Activated CD8-positive, alpha-beta memory T cell treated with anti-CD3 and anti-CD28 coated beads for 36 hours (primary cell): ENCODE measurements around the gene BRAT1. TPM values are rescaled to one million over a fixed set of nuclear protein-coding genes. Genes with fewer than 3 reads are reported as not detected.

Experiments used
- CTCF ChIA-PET: fragments of 350-600 bp; sonication (Branson Sonifier 250); formaldehyde crosslinking; loops from one replicate; lab custom pipeline; 2021; ENCODE audit warnings: antibody characterized with exemption; lab: Charles Lee
- POLR2A ChIA-PET: fragments of 350-600 bp; sonication (Branson Sonifier 250); formaldehyde crosslinking; loops from one replicate; lab custom pipeline; 2021; ENCODE audit warnings: antibody characterized with exemption; lab: Charles Lee
- total RNA-seq, 2 experiments: library from RNA; stranded (reverse); gene quantifications; one replicate each; pipeline ENCODE4 v1.2.3, GENCODE V29; 2021

The BRAT1 gene
- total RNA-seq, 2 experiments from 2014 or later: 37.3 to 39.1 TPM

- ChIA-PET POLR2A (interaction anchor here (1.4 to 2.6 kb wide), 2 partner anchors 9 to 39 kb away, joined by 4 to 18 read pairs; partner anchors contain the start of gene IQCE), CTCF (interaction anchor here (1.3 kb wide), 1 partner anchor 10 kb away, joined by 4 read pairs; no protein-coding TSS in a partner anchor)
Observed at GRCh38 chr7:2520761-2521290, 34.5 kb downstream of the BRAT1 start.

DNA sequence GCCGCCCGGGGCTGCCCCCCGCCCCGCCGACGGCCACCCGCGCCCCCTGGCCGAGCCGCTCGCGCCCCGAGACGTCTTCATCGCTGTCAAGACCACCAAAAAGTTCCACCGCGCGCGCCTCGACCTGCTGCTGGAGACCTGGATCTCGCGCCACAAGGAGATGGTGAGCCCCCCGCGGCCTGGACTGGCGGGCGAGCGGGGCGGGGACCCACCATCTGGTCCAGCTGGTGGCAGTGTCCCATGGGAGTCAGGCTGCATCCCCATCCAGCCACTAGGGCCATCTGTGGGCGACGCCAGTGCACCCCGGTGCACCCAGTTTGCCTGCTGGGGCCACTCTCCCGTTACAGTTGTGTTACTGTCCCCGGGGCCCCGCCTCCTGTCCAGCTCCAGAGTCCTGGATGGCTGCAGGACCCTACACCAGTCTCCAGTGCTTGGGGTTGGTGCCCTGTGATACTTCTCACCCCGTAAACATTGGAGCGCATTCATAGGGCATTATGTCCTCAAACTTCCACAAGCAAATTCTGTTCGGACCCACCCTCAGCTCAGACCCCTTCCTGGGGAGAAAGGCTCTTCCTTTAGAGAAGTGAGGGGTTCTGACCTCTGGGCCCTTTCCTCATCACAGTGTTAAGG is 35.1 kb downstream of the BRAT1 start:
- ChIA-PET CTCF (interaction anchor here (0.5 to 1.3 kb wide), 2 partner anchors 9 to 565 kb away, joined by 3 to 4 read pairs; no protein-coding TSS in a partner anchor), POLR2A (interaction anchor here (2.6 kb wide), 1 partner anchor 10 kb away, joined by 18 read pairs; no protein-coding TSS in a partner anchor)

DNA sequence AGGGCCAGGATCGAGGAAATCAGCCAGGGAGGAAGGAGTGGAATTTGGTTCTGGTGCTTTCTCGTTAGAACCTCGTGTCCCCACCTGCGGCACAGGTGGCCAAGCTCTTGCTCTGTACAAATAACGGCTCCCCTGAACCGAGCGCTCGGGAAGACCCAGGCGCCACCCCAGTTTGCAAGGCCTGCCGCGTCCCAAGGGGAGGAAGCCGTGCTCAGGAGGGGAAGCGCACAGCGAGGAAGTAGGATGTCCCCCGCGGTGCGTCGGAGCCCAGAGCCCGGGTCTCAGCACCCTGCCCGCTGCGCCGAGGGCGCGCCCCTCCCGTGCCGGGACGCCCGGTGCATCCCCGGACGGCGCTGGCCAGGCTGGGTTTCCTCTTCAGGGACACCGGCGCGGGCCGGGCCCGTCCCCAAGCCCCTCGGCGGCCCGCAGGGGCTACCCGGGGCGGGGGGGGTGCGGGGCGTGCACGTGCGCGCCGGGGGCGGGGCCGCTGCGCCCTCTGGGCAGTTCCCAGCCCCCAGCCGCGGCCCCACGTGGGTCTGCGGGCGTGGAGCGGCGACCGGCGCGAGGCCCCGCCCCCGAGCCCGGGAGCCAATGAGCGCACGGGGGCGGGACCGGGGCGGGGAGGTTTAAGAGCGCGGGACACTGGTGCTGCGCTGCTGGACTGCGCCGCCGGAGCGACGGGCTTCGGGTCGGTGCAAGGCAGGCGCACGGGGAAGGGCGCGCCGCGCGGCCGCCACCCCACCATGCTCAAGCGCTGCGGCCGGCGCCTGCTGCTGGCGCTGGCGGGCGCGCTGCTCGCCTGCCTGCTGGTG is 36.0 kb downstream of the BRAT1 start, which contains the start of gene LFNG:
Gene LFNG, plus strand, starts transcription at position 656 of the 812 bp plus-strand sequence. Its CDS starts 88 bp downstream, at position 744.
- CTCF ChIA-PET: interaction anchor here (1.3 kb wide), 1 partner anchor 9 kb away, joined by 4 read pairs; no protein-coding TSS in a partner anchor
- POLR2A ChIA-PET: no interaction called here

- ChIA-PET CTCF (no interaction called here), POLR2A (no interaction called here)
Observed at GRCh38 chr7:2518737-2519118, 36.6 kb downstream of the BRAT1 start.

GRCh38 chr7:2517678-2518507 is 37.4 kb downstream of the BRAT1 start:
- ChIA-PET POLR2A (interaction anchor here (1.1 kb wide), 1 partner anchor 11 kb away, joined by 3 read pairs; no protein-coding TSS in a partner anchor), CTCF (interaction anchor here (1.3 kb wide), 1 partner anchor 10 kb away, joined by 3 read pairs; no protein-coding TSS in a partner anchor)

DNA sequence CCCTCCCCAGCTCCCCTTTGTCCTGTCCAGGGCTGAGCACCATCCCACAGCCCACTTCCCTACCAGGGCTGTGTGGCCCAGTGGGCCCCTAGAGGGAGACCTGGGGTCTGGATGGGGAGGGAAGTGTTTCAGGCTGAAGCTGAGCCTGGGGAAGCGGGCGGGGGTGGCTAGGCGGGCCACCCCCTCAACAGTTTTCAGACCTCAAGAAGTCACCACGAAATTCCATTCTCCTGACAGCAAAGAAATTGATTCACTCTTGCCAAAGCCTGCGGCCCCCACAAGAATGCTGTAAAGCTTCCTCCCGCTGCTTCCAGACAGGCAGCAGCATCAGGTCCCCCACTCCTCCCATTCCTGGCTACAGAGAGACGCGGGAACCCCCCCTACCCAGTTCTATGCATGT is 38.3 kb downstream of the BRAT1 start:
- CTCF ChIA-PET: interaction anchor here (1.3 kb wide), 1 partner anchor 9 kb away, joined by 3 read pairs; no protein-coding TSS in a partner anchor
- POLR2A ChIA-PET: interaction anchor here (1.1 kb wide), 1 partner anchor 12 kb away, joined by 3 read pairs; no protein-coding TSS in a partner anchor

DNA sequence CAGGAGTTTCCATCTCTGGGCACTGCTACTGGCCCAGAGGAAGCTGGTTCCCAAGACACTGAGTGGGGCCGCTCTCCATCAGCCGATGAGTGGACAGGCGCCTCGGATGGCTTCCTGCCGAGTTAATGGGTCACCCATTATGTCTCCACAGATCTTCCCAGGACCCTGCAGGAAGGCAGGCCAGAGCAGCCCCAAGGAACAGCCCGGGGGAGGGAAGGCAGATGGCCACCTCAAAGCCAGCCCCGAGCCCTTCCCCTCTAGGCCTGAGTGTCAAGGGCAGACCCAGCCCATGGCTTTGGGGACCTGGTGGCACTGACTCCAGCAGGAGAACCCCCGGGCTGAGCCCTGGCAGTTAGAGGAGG is 39.1 kb downstream of the BRAT1 start:
- ChIA-PET POLR2A (no interaction called here), CTCF (no interaction called here)

- POLR2A ChIA-PET: no interaction called here
- CTCF ChIA-PET: no interaction called here
Observed at GRCh38 chr7:2515424-2516193, 39.7 kb downstream of the BRAT1 start.

DNA sequence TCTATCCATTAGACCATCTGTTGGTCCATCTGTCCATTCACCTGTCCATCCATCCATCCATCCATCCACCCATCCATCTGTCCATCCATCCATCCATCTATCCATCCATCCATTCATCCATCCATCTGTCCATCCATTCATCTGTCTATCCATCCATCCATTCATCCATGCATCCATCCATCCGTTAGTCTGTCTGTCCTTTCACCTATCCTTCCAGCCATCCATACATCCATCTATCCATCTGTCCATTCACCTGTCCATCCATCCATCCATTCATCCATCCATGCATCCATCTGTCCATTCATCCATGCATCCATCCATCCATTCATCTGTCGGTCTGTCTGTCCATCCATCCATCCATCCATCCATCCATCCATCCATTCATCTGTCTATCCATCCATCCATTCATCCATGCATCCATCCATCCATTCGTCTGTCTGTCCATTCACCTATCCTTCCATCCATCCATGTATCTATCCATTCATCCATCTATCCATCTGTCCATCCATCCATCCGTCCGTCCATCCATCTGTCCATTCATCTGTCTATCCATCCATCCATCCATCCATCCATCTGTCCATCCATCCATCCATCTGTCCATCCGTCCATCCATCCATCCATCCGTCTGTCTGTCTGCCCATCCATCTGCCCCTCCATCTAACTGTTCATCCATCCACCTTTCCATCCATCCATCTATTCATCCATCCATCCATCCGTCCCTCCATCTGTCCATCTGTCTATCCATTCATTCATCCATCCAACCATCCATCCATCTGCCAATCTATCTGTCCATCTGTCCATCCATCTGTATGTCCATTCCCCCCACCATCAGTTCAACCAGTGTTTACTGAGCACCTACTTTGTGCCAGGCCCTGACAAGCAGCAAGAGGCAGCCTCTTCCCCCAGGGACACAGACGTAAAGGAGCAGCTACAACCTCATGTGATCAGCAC is 40.6 kb downstream of the BRAT1 start:
- POLR2A ChIA-PET: no interaction called here
- CTCF ChIA-PET: no interaction called here

GRCh38 chr7:2513702-2514101 is 41.6 kb downstream of the BRAT1 start:
- CTCF ChIA-PET: no interaction called here
- POLR2A ChIA-PET: no interaction called here

DNA sequence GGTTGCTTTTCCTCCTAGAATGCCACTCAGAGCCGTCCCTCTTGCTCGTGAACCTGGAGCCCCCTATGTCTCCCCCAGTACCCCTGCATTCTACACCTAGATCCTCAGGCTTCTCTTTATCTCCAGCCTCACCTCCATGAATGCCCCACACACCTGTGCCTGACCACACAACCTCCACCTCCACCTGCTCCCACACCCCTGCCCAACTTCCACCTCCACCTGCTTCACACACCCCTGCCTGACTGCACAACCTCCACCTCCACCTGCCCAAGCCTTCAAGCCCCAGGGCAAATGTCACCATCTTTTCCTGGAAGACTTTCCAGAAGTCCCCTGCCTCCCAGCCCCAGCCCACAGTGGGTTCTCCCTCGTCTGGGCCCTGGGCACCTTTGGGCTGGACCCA is 42.6 kb downstream of the BRAT1 start:
- POLR2A ChIA-PET: interaction anchor here (0.6 kb wide), 1 partner anchor 203 kb away, joined by 5 read pairs; no protein-coding TSS in a partner anchor
- CTCF ChIA-PET: interaction anchor here (0.6 kb wide), 1 partner anchor 43 kb away, joined by 3 read pairs; no protein-coding TSS in a partner anchor

GRCh38 chr7:2512179-2512661 is 43.1 kb downstream of the BRAT1 start:
- ChIA-PET POLR2A (interaction anchor here (0.6 kb wide), 1 partner anchor 203 kb away, joined by 5 read pairs; no protein-coding TSS in a partner anchor), CTCF (interaction anchor here (0.6 kb wide), 1 partner anchor 43 kb away, joined by 3 read pairs; no protein-coding TSS in a partner anchor)

- ChIA-PET POLR2A (interaction anchor here (1.0 kb wide), 1 partner anchor 11 kb away, joined by 4 read pairs; no protein-coding TSS in a partner anchor), CTCF (no interaction called here)
Observed at GRCh38 chr7:2511769-2512168, 43.6 kb downstream of the BRAT1 start.

DNA sequence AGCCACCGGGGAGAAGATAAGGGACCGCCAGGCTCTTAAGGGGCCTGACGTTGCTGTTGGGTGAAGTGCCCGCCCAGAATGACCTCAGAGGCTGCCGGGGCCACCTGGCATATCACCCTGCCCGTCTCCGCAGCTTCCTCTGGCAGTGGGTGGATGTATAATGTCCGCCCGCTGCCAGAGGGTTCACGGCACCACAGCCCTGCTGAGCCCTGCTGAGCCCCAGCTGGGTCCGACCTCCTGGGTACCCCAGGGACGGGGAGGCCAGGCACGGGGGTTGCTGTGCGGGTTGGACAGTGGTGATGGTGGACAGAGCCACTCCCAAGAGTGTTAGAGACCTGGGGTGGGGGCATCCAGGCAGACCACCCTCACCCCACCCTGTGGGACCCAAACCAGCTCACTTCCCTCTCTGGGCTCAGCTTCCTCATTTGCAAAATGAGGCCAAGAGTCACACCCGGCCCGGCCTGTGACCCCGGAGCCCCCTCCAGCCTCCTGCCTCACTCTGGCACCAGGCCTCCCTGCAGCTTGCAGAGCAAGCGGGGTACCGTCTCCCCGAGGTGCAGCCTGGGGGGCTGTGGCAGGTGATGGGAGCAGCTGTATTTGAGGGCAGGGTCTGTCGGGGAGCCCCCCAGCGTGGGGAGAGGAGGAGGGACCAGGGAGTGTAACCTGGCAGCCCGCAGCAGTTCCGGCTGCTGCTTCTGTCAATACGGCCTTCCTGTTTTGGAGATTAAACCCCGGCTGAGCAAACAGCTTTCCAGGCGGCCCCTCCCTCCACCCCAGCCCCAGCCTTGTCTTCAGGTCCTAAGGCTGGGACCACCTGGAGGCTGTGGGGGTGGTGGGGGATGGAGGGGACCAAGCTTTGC is 44.2 kb downstream of the BRAT1 start:
- POLR2A ChIA-PET: interaction anchor here (1.0 to 1.4 kb wide), 2 partner anchors 11 to 18 kb away, joined by 3 to 4 read pairs; no protein-coding TSS in a partner anchor
- CTCF ChIA-PET: interaction anchor here (0.8 to 1.0 kb wide), 2 partner anchors 9 to 11 kb away, joined by 3 to 4 read pairs; no protein-coding TSS in a partner anchor

DNA sequence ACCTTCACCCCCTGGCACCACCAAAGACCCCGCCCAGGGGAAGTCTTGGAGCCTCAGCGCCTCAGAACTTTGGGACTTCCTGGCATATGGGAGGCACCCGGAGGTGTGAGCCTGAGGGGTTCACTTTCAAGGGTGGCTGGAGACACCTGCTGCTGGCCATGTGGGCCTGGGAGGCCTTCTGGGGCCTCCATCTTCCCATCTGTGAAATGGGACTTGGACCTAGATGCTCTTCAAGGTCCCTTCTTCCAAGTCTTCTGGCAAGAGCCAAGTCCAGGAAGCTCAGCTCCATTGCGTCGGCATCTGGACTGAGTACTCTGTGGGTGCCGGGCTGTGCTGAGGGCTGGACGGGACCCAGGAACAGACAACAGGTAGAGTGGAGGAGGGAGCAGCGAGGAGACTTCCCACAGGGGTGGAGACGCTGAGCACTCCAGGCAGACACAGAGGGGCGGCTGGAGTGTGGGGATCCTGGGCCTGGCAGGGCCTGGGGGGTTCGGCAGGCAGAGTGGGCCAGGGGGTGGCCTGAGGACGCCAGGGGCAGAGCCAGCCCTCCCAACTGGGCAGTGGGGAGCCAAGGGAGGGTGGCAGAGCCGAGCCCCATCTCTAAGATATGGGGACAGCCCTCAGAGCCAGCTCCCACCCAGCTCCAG is 45.1 kb downstream of the BRAT1 start:
- POLR2A ChIA-PET: interaction anchor here (0.6 to 1.4 kb wide), 3 partner anchors 19 to 121 kb away, joined by 3 to 4 read pairs (median 3); no protein-coding TSS in a partner anchor
- CTCF ChIA-PET: interaction anchor here (0.8 to 2.4 kb wide), 4 partner anchors 10 to 58 kb away, joined by 3 to 11 read pairs (median 5); no protein-coding TSS in a partner anchor
